Stimulated activated CD4-positive, alpha-beta T cell treated with anti-CD3 and anti-CD28 coated beads, TNF-alpha, amount 100 ng/mL, for 4 hours (primary cell): ENCODE results near the gene DNAJC13.
"Not testable (repeated sequence)": the region's sequence is repeated elsewhere in the genome, so short reads cannot be mapped to it uniquely, and the experiment has no call there.

Source experiments
- DNase-seq, 3 experiments: peaks; one replicate each; pipeline ENCODE4 v3.0.0-alpha.2; 2020; ENCODE audit warnings: low read depth in 3 of 3

Gene DNAJC13

GRCh38 chr3:132416807-132417694 is at the start of gene DNAJC13:
Gene DNAJC13, plus strand, starts transcription at chr3:132417502. Its CDS starts 17,049 bp downstream, at chr3:132434551.
- peak; percentile 81 to 88 (median 86) for DNase-seq

- no peak for DNase-seq
Measured at GRCh38 chr3:132368515-132368914, 48.8 kb upstream of the DNAJC13 start.

- DNase-seq, result no peak
Measured at GRCh38 chr3:132368962-132369361, 48.3 kb upstream of the DNAJC13 start.

GRCh38 chr3:132376945-132377354 is 40.4 kb upstream of the DNAJC13 start:
- DNase-seq, result not testable (repeated sequence)

- no peak for DNase-seq
Measured at GRCh38 chr3:132378048-132378762, 39.1 kb upstream of the DNAJC13 start.

GRCh38 chr3:132378846-132379245 is 38.5 kb upstream of the DNAJC13 start:
- no peak for DNase-seq

- no peak for DNase-seq
Measured at GRCh38 chr3:132380920-132381319, 36.4 kb upstream of the DNAJC13 start.

- DNase-seq, result no peak
Measured at GRCh38 chr3:132381348-132381944, 35.9 kb upstream of the DNAJC13 start.

- DNase-seq, result no peak
Measured at GRCh38 chr3:132382267-132382666, 35.0 kb upstream of the DNAJC13 start.

- no peak for DNase-seq
Measured at GRCh38 chr3:132382688-132383194, 34.6 kb upstream of the DNAJC13 start.

GRCh38 chr3:132386259-132386658 is 31.0 kb upstream of the DNAJC13 start:
- no peak for DNase-seq

GRCh38 chr3:132392675-132393074 is 24.6 kb upstream of the DNAJC13 start:
- DNase-seq, result not testable (repeated sequence)

GRCh38 chr3:132394320-132394719 is 23.0 kb upstream of the DNAJC13 start:
- DNase-seq, result no peak

- DNase-seq, result no peak
Measured at GRCh38 chr3:132395126-132395525, 22.2 kb upstream of the DNAJC13 start.

GRCh38 chr3:132396255-132396654 is 21.0 kb upstream of the DNAJC13 start:
- DNase-seq, result no peak

GRCh38 chr3:132396776-132397175 is 20.5 kb upstream of the DNAJC13 start:
- DNase-seq, result not testable (repeated sequence)

GRCh38 chr3:132399054-132399929 is 18.0 kb upstream of the DNAJC13 start:
- no peak for DNase-seq

GRCh38 chr3:132401255-132401654 is 16.0 kb upstream of the DNAJC13 start:
- no peak for DNase-seq

GRCh38 chr3:132404276-132404675 is 13.0 kb upstream of the DNAJC13 start:
- no peak for DNase-seq

- DNase-seq, result no peak
Measured at GRCh38 chr3:132405188-132405587, 12.1 kb upstream of the DNAJC13 start.

GRCh38 chr3:132405609-132406299 is 11.5 kb upstream of the DNAJC13 start:
- DNase-seq, result no peak
